SK-N-SH (cell line): ENCODE results near the gene C19orf53.

Experiments used
- CHD2 ChIP-seq: fragments of 150-350 bp; IDR thresholded peaks from 2 replicates; pipeline ENCODE4 v1.6.1; 2018; ENCODE audit warnings: low read length; ENCODE audit not compliant: partially characterized antibody
- TF ChIP-seq, protein P1 (sequence below): fragments of 200-600 bp; sonication (generic); IDR thresholded peaks from 2 replicates; pipeline ENCODE4 v1.6.1; 2017; ENCODE audit warnings: antibody characterized with exemption, mild to moderate bottlenecking, moderate library complexity

- TF ChIP-seq, protein P1, sequence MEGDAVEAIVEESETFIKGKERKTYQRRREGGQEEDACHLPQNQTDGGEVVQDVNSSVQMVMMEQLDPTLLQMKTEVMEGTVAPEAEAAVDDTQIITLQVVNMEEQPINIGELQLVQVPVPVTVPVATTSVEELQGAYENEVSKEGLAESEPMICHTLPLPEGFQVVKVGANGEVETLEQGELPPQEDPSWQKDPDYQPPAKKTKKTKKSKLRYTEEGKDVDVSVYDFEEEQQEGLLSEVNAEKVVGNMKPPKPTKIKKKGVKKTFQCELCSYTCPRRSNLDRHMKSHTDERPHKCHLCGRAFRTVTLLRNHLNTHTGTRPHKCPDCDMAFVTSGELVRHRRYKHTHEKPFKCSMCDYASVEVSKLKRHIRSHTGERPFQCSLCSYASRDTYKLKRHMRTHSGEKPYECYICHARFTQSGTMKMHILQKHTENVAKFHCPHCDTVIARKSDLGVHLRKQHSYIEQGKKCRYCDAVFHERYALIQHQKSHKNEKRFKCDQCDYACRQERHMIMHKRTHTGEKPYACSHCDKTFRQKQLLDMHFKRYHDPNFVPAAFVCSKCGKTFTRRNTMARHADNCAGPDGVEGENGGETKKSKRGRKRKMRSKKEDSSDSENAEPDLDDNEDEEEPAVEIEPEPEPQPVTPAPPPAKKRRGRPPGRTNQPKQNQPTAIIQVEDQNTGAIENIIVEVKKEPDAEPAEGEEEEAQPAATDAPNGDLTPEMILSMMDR = no peak
- TF ChIP-seq CHD2 = no peak
Observed at GRCh38 chr19:13726323-13726722, 47.9 kb upstream of the C19orf53 start.
